ENCODE results near the gene PIWIL4. TPM values are rescaled to one million over a fixed set of nuclear protein-coding genes. Genes with fewer than 3 reads are reported as not detected.
A peak's percentile ranks its signal among the peaks of the same experiment; 100 is the strongest.

PIWIL4 gene
- total RNA-seq, 1 experiment from 2014 or later = not detected

DNA sequence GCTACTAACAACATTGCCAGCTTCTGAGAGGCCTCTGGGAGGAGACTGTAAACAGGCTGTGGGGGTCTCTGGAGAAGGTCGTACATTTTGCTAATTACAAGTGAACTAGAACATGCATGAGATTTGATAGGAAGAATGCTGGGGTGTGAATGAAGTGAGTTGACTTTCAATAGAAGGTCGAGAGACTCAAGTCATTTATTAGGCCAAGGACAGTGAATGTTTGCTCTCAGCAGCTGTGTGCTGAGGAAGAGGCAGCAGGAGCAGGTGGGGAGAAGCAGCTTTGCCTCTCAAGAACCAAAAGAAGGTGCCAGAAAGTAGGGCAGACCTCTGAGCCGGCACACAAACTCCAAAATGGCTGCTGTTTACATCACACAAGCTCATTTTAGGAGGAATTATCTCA, 91.7 kb downstream of the PIWIL4 start:
- TF ChIP-seq, protein P1, sequence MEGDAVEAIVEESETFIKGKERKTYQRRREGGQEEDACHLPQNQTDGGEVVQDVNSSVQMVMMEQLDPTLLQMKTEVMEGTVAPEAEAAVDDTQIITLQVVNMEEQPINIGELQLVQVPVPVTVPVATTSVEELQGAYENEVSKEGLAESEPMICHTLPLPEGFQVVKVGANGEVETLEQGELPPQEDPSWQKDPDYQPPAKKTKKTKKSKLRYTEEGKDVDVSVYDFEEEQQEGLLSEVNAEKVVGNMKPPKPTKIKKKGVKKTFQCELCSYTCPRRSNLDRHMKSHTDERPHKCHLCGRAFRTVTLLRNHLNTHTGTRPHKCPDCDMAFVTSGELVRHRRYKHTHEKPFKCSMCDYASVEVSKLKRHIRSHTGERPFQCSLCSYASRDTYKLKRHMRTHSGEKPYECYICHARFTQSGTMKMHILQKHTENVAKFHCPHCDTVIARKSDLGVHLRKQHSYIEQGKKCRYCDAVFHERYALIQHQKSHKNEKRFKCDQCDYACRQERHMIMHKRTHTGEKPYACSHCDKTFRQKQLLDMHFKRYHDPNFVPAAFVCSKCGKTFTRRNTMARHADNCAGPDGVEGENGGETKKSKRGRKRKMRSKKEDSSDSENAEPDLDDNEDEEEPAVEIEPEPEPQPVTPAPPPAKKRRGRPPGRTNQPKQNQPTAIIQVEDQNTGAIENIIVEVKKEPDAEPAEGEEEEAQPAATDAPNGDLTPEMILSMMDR (conservative IDR thresholded peaks at IDR 0.05) = no peak
- Histone ChIP-seq H2BK5ac (ENCODE audit: insufficient read length, low read length) (no peak overlapping the region), H3K23me2 (ENCODE audit: insufficient read length, low read depth, low read length, poor library complexity, severe bottlenecking) (no peaks in the 10 kb centered on the region), H3K4me1 (ENCODE audit: insufficient read depth, low read length) (peaks cover 19% of the 10 kb centered on the region), H4K20me1 (ENCODE audit: control insufficient read depth, insufficient read depth, insufficient read length) (no peaks in the 10 kb centered on the region), H3K79me1 (ENCODE audit: insufficient read depth, low read depth, low read length, poor library complexity, severe bottlenecking) (no peaks in the 10 kb centered on the region), H3T11ph (ENCODE audit: low read length) (no peak overlapping the region), H2AK5ac (ENCODE audit: insufficient read length, low read length) (peak overlapping the region; percentile 13), H3K18ac (ENCODE audit: insufficient read length, low read depth, low read length) (no peak overlapping the region), H3K9ac (ENCODE audit: extremely low read depth, insufficient read length, low read length) (no peak overlapping the region), H3K27ac (ENCODE audit: insufficient read length, low read depth, low read length) (peak overlapping the region; percentile 51), H3K4me2 (ENCODE audit: insufficient read depth, insufficient read length, low read length) (no peak overlapping the region), H2BK12ac (ENCODE audit: insufficient read length, low read depth, low read length) (no peak overlapping the region), H2BK120ac (ENCODE audit: low read depth, low read length, poor library complexity, severe bottlenecking) (no peak overlapping the region), H4K8ac (replicated peaks; ENCODE audit: insufficient read length, low read depth, low read length) (no peak overlapping the region), H3K9me3 (ENCODE audit: control insufficient read depth, low read depth, low read length) (peaks cover 6% of the 10 kb centered on the region), H3K23ac (ENCODE audit: insufficient read length, low read depth, low read length) (no peak overlapping the region), H3K79me2 (ENCODE audit: insufficient read depth, low read length) (peaks cover 1% of the 10 kb centered on the region; the same call in 1 of the 2 replicates), H3K27me3 (ENCODE audit: insufficient read depth, low read length) (no peaks in the 10 kb centered on the region), H4K91ac (ENCODE audit: insufficient read length, low read depth, low read length) (no peak overlapping the region), H3K56ac (ENCODE audit: insufficient read length, low read depth, low read length) (no peak overlapping the region), H2BK20ac (ENCODE audit: low read depth, low read length, poor library complexity, severe bottlenecking) (no peak overlapping the region), H4K5ac (ENCODE audit: insufficient read length, low read depth, low read length) (peak overlapping the region; percentile 45), H3K4ac (ENCODE audit: low read depth, low read length) (no peak overlapping the region; the same call in 1 of the 2 replicates), H2BK15ac (ENCODE audit: low read depth, low read length) (no peak overlapping the region), H3K14ac (ENCODE audit: insufficient read depth, low read length) (no peak overlapping the region), H2AFZ (ENCODE audit: low read length) (no peak overlapping the region)
- no peak for DNase-seq
- Mint-ChIP-seq H3K27ac (peak overlapping the region in 1 of 3 experiments; percentile 13; a peak in 1 of 7 replicates), H3K9me3 (peaks cover 4 to 9% of the 10 kb centered on the region in 2 experiments), H3K4me1 (peaks cover 41 to 62% of the 10 kb centered on the region in 2 experiments), H3K4me3 (no peak overlapping the region), H3K36me3 (ENCODE audit: insufficient read depth in 1 of 3, low read depth in 3 of 3) (peaks cover 18 to 61% (median 44%) of the 10 kb centered on the region in 3 experiments), H3K27me3 (ENCODE audit: low read depth) (no peaks in the 10 kb centered on the region)
- WGBS (ENCODE audit: extremely low coverage, insufficient read length, low lambda C conversion rate) = no CpG with 5 or more reads among the region's 3 CpGs
